Activated B cell treated with CpG ODN at 0.5 μM for 24 hours (primary cell): Measurements from ENCODE around the gene WEE1. TPM values are rescaled to one million over a fixed set of nuclear protein-coding genes. Genes with fewer than 3 reads are reported as not detected.
A peak's percentile ranks its signal among the peaks of the same experiment; 100 is the strongest.

Experiments
- ATAC-seq: fragments of 200-7000 bp; cut with Tn5 transposase; one replicate; pipeline ENCODE4 v1.10.0; 2021; ENCODE audit warnings: low read depth, mild to moderate bottlenecking, moderate library complexity
- CTCF ChIA-PET: fragments of 350-600 bp; sonication (Branson Sonifier 250); formaldehyde crosslinking; loops from one replicate; lab custom pipeline; 2021; ENCODE audit warnings: antibody characterized with exemption; lab: Charles Lee
- POLR2A ChIA-PET: fragments of 350-600 bp; sonication (Branson Sonifier 250); formaldehyde crosslinking; loops from one replicate; lab custom pipeline; 2021; ENCODE audit warnings: antibody characterized with exemption; lab: Charles Lee
- DNase-seq: peaks from one replicate; pipeline ENCODE4 v3.0.0; 2022
- H3K27ac Mint-ChIP-seq: one replicate; pipeline ENCODE4 v1.8.0; 2020; ENCODE audit warnings: mixed read lengths
- H3K27me3 Mint-ChIP-seq: one replicate; pipeline ENCODE4 v1.8.0; 2021; ENCODE audit warnings: mixed read lengths
- H3K36me3 Mint-ChIP-seq: one replicate; pipeline ENCODE4 v1.8.0; 2021; ENCODE audit warnings: low read depth, mixed read lengths
- H3K4me1 Mint-ChIP-seq: one replicate; pipeline ENCODE4 v1.8.0; 2021; ENCODE audit warnings: mixed read lengths
- H3K4me3 Mint-ChIP-seq: one replicate; pipeline ENCODE4 v1.8.0; 2020; ENCODE audit warnings: mild to moderate bottlenecking, mixed read lengths
- H3K9me3 Mint-ChIP-seq: one replicate; pipeline ENCODE4 v1.8.0; 2020; ENCODE audit warnings: mixed read lengths
- intact Hi-C: fragments of 100-400 bp; cut with micrococcal nuclease; formaldehyde crosslinking; loops from one replicate; pipeline ENCODE4 v1.15.1; 2024
- total RNA-seq: library from RNA; stranded (reverse); gene quantifications from 2 replicates; pipeline ENCODE4 v1.2.3, GENCODE V29; 2022
- TF ChIP-seq, protein P1 (sequence below): fragments of 200-600 bp; IDR thresholded peaks from one replicate; pipeline ENCODE4 v1.8.0; 2022; ENCODE audit warnings: antibody characterized with exemption, mild to moderate bottlenecking

The WEE1 gene
- total RNA-seq = 29.4 and 33.7 TPM in 2 replicates

- CTCF ChIA-PET = interaction anchor here (0.6 to 2.1 kb wide), 8 partner anchors 15 to 175 kb away, joined by 3 to 24 read pairs (median 6); no protein-coding TSS in a partner anchor
- Mint-ChIP-seq H3K4me3 (peak within 1 kb of the TSS; percentile 95), H3K27me3 (no peaks in the 10 kb centered on the region), H3K36me3 (peaks cover 28% of the 10 kb centered on the region), H3K27ac (peak within 1 kb of the TSS; percentile 85), H3K4me1 (peaks cover 69% of the 10 kb centered on the region), H3K9me3 (no peaks in the 10 kb centered on the region)
- TF ChIP-seq, protein P1, sequence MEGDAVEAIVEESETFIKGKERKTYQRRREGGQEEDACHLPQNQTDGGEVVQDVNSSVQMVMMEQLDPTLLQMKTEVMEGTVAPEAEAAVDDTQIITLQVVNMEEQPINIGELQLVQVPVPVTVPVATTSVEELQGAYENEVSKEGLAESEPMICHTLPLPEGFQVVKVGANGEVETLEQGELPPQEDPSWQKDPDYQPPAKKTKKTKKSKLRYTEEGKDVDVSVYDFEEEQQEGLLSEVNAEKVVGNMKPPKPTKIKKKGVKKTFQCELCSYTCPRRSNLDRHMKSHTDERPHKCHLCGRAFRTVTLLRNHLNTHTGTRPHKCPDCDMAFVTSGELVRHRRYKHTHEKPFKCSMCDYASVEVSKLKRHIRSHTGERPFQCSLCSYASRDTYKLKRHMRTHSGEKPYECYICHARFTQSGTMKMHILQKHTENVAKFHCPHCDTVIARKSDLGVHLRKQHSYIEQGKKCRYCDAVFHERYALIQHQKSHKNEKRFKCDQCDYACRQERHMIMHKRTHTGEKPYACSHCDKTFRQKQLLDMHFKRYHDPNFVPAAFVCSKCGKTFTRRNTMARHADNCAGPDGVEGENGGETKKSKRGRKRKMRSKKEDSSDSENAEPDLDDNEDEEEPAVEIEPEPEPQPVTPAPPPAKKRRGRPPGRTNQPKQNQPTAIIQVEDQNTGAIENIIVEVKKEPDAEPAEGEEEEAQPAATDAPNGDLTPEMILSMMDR = no peak
- intact Hi-C loops = loop anchor here (1.0 to 10.0 kb wide), 8 partner anchors 28 to 258 kb away; partner anchors contain the start of genes IPO7, TMEM41B and ZNF143
- ATAC-seq (peak; percentile 90), DNase-seq (peak; percentile 97)
- POLR2A ChIA-PET = interaction anchor here (0.6 to 2.7 kb wide), 27 partner anchors 9 to 1236 kb away, joined by 3 to 46 read pairs (median 4); partner anchors contain the start of genes EIF4G2, SWAP70 and ZNF143
Measured at GRCh38 chr11:9573052-9573774, at the start of gene WEE1. WEE1 (plus strand) TSS chr11:9573670; CDS start chr11:9573934, 264 bp downstream.

DNA sequence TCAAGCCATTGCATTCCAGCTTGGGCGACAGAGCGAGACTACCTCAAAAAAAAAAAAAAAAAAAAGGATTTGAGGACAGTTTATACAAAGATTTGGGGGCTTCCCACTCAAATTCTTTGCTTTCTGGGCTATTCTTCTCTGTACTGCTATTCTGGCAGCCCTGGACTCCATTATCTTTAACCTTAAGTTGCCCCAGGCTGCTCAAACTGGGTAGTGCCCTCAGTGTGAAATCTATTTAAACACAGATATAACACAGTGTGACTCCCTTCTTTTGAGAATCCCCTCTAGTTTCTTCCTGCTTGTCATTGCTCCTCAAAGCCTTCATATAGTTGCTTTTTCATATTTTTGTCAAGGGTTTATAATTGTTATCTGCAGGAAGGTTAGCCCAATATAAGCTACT, 49.5 kb upstream of the WEE1 start:
- ChIA-PET POLR2A (no interaction called here), CTCF (interaction anchor here (1.5 kb wide), 1 partner anchor 11 kb away, joined by 5 read pairs; no protein-coding TSS in a partner anchor)
- intact Hi-C loops = no loop called here
- H3K9me3 Mint-ChIP-seq = no peaks in the 10 kb centered on the region
- DNase-seq = no peak
- no peaks in the 10 kb centered on the region for H3K27me3 Mint-ChIP-seq
- no peak for ATAC-seq
- TF ChIP-seq, protein P1 = no peak
- H3K36me3 Mint-ChIP-seq = peaks cover 48% of the 10 kb centered on the region
- no peak overlapping the region for H3K27ac Mint-ChIP-seq
- H3K4me3 Mint-ChIP-seq = no peak overlapping the region
- no peaks in the 10 kb centered on the region for H3K4me1 Mint-ChIP-seq

GRCh38 chr11:9525116-9525515, 48.4 kb upstream of the WEE1 start:
- no peak for DNase-seq
- intact Hi-C loops = no loop called here
- TF ChIP-seq, protein P1 = no peak
- H3K4me1 Mint-ChIP-seq = no peaks in the 10 kb centered on the region
- H3K36me3 Mint-ChIP-seq = peaks cover 46% of the 10 kb centered on the region
- no peak for ATAC-seq
- ChIA-PET POLR2A (interaction anchor here (0.8 kb wide), 1 partner anchor 64 kb away, joined by 3 read pairs; the partner anchor contains the start of gene ZNF143), CTCF (no interaction called here)
- H3K27me3 Mint-ChIP-seq = no peaks in the 10 kb centered on the region
- H3K9me3 Mint-ChIP-seq = no peaks in the 10 kb centered on the region
- no peak overlapping the region for H3K4me3 Mint-ChIP-seq
- H3K27ac Mint-ChIP-seq = no peak overlapping the region

- POLR2A ChIA-PET = no interaction called here
- ATAC-seq = no peak
- intact Hi-C loops = no loop called here
- no peaks in the 10 kb centered on the region for H3K27me3 Mint-ChIP-seq
- no peak overlapping the region for H3K4me3 Mint-ChIP-seq
- CTCF ChIA-PET = interaction anchor here (0.7 kb wide), 1 partner anchor 21 kb away, joined by 3 read pairs; no protein-coding TSS in a partner anchor
- no peaks in the 10 kb centered on the region for H3K9me3 Mint-ChIP-seq
- peaks cover 34% of the 10 kb centered on the region for H3K36me3 Mint-ChIP-seq
- no peaks in the 10 kb centered on the region for H3K4me1 Mint-ChIP-seq
- DNase-seq = no peak
- H3K27ac Mint-ChIP-seq = no peak overlapping the region
- TF ChIP-seq, protein P1 = no peak
Measured at GRCh38 chr11:9527481-9528135, 45.9 kb upstream of the WEE1 start.

- no peaks in the 10 kb centered on the region for H3K4me1 Mint-ChIP-seq
- ChIA-PET POLR2A (no interaction called here), CTCF (interaction anchor here (0.7 kb wide), 1 partner anchor 22 kb away, joined by 3 read pairs; no protein-coding TSS in a partner anchor)
- intact Hi-C loops = no loop called here
- no peak overlapping the region for H3K27ac Mint-ChIP-seq
- ATAC-seq (no peak), DNase-seq (no peak)
- no peak overlapping the region for H3K4me3 Mint-ChIP-seq
- H3K9me3 Mint-ChIP-seq = no peaks in the 10 kb centered on the region
- peaks cover 34% of the 10 kb centered on the region for H3K36me3 Mint-ChIP-seq
- TF ChIP-seq, protein P1 = no peak
- H3K27me3 Mint-ChIP-seq = no peaks in the 10 kb centered on the region
Measured at GRCh38 chr11:9528136-9528501, 45.4 kb upstream of the WEE1 start.
